Measurements from ENCODE around the gene FBP1.
"Not testable (repeated sequence)": the region's sequence is repeated elsewhere in the genome, so short reads cannot be mapped to it uniquely, and the experiment has no call there.

The FBP1 gene

DNA sequence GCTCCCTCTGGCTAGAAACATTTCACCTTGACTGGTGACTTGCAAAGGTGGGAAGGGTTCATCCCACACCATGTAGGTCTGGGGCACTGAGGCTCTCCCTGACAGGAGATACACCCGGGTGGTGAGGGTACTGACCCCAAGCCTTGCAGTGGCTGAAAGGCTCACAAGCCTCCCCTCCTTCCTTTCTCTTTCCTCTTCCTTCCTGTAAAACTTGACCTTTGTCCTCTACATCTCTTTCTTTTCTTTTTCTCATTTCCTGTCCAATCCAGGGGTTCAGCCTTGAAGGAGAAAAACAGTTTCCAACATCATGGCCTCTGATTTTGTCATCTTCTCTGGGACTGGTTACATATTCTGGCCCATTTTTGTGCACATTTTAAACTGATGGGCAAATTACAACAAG is 62.3 kb downstream of the FBP1 start:
- no peak for DNase-seq (ENCODE audit: low read depth in 2 of 2)

DNA sequence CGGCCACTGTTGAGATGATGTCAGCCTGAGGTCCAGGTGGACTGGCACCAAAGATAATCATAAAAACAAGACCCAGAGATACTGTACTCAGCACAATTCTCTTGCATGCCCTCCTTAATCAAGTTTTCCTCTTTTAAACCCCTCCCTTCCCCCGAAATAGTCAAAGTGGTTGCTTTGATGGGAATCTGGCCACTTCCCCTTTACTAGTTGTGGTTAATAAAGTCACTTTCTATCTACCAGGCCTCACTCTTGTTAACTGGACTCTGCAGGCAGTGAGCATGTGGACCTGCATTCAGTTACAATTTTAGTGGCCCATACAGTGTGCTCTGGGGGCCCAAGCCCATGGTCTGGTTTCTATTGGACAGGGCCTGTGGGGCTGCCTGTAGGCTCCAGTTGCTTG is 63.2 kb downstream of the FBP1 start:
- no peak for DNase-seq (ENCODE audit: low read depth in 2 of 2)

DNA sequence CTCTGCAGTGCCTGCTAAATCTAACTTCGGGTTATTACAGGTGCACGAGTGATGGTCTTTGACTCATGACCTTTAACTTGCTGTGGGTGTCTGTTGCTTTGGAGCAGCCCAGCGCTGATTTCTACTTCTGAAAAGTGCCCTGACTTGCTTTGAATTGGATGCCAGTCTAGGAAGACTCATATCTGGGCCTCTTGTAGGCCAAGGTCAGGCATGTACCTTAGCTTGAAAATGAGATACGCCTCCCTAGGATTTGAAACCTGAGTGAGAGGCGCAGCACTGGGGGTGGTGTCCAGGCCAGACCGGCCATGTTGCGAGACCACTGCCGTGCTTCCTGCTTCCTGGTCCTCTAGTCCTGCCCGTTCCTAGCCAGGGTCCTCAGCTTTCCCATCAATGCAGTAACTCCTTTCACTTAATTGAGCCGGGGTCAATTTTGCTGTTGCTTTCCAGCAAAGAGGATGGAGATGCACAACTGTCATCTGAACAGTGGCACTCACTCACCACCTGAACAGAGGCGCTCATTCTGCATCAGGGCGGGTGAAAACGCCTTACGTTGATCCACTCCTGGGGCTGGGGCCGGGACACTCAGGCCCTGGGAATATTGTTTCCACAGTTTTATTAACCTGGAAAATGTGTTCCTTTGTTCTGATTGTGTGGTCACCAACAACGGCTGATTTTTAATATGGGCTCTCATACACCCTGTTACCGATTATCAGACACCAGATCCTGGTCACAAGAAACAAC is 70.2 kb downstream of the FBP1 start:
- DNase-seq (ENCODE audit: low read depth in 2 of 2) = no peak

DNA sequence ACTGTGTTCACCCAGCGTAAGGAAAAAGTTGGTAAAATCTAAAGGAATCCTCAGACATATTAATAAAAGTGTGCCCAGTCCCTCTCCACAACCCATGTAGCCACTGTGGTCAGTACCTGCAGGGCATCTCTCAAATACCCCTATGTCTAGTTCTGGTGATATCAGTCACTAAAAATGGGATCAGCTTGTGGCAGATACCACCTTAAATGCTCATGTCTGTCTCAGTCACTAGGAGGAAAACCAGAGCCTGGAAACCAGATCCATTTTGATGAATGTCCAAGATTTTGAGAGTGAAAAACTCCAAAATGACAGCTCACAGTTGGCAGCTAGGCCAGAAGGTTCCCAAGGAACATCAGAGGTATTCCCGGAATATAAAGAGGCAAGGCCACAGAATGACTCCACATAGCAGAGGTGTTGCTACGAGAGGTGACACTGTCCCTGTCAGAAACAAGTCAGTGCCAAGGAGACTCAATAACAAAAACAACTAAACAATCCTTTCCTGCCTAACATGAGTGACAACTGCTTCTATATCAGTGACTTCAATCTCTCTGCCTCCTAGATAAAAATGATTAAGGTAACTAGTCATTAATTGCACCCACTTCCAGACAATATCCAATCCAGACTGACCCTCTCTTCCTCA is 70.9 kb downstream of the FBP1 start:
- no peak for DNase-seq (ENCODE audit: low read depth in 2 of 2)

DNA sequence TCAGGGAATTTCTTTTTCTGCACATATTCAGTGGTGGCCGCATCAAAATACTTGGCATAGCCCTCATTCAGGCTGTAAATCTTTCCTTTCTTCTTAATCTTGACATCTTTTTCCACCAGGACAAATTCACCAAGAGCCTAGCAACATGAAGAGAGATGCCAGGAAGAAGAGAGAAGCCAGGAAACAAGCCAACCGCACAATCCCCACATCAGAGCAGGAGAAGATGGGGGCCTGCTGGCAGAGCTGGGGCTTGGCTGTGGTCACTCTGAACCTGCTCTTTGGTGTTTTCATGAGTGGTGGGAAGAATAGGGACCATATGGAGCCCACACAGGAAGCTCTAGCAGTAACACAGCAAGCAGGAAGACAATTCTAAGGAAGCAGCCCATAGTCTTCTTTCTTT is 72.0 kb downstream of the FBP1 start:
- DNase-seq (ENCODE audit: low read depth in 2 of 2) = no peak

DNA sequence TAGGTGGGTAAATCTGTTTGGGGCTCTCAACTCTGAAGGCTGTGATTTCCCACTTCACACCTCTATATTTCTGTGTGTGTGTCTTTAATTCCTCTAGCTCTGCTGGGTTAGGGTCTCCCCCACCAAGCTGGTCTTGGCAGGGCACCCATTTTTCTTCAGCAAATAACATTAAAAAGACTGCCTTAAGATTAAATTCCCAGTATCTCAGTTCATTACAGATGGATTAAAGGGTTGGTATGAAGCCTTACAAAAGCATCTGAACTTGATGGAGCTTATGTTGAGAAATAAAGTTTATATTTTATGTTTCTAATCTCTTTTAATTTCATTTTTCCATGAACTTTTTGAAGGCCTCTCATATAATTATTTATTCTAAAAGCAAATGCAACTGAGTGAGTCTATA is 72.8 kb downstream of the FBP1 start:
- DNase-seq (ENCODE audit: low read depth in 2 of 2) = no peak

DNA sequence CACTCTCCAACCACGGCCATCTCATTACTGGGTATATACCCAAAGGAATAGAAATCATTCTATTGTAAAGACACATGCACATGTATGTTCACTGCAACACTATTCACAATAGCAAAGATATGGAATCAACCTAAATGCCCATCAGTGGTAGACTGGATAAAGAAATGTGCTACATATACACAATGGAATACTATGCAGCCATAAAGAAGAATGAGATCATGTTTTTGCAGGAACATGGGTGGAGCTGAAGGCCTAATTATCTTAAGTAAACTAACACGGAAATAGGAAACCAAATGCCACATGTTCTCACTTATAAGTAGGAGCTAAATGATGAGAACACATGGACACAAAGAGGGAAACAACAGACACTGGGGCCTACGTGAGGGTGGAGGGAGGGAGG is 75.0 kb downstream of the FBP1 start:
- not testable (repeated sequence) for DNase-seq (ENCODE audit: low read depth in 2 of 2)

DNA sequence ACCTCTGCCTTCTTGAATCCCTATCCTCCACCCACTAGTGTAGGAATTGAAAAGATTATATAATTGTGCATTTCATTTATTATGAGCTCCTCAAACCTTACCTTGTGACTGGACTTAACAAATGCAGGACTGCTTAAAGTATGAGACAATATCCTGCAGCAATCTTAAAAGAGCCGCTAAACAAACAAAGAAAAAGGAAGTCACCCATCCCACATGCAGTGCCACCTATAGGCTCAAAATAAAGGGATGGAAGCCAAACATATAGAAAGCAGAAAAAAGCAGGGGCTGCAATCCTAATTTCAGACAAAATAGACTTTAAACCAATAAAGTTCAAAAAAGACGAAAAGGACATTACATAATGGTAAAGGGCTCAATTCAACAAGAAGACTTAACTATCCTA is 75.8 kb downstream of the FBP1 start:
- DNase-seq (ENCODE audit: low read depth in 2 of 2) = no peak

DNA sequence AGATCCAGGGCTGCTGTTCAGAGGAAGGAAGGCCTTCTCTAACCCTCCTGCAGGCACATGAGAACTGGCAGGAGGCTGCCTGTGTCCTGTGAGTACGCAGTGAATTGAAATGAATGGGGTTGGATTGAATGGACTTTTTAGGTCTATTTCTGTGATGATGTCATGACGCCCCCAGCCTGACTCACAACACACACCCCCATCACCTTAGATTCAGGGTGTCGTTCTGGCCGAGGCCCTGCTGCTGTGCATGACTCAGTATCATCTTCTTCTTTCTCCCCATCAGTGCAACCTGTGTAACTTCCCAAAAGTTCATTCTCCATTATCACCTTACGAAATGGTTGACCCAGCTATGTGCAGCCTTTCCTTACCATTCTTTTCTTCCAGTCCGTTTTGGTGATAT is 79.1 kb downstream of the FBP1 start:
- DNase-seq (ENCODE audit: low read depth in 2 of 2) = no peak

DNA sequence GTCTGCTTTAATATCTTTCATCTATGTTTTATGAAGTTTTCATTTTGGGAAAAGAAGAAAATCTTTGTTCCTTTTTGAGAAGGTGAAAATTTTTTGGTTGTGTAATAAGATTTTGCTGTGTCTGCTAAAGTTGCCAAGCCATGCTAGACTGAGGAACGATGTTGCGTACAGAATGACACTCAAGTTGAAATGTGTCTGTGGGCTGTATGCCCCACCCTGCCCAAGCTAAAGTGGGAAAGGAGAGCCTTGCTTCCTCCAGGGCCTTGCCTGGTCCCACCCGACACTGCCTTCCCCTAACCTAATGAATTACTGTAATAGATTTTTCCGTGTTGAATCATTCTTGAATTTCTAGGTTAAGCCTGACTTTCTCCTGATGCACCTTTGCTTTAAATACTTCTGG is 81.9 kb downstream of the FBP1 start:
- DNase-seq (ENCODE audit: low read depth in 2 of 2) = no peak

DNA sequence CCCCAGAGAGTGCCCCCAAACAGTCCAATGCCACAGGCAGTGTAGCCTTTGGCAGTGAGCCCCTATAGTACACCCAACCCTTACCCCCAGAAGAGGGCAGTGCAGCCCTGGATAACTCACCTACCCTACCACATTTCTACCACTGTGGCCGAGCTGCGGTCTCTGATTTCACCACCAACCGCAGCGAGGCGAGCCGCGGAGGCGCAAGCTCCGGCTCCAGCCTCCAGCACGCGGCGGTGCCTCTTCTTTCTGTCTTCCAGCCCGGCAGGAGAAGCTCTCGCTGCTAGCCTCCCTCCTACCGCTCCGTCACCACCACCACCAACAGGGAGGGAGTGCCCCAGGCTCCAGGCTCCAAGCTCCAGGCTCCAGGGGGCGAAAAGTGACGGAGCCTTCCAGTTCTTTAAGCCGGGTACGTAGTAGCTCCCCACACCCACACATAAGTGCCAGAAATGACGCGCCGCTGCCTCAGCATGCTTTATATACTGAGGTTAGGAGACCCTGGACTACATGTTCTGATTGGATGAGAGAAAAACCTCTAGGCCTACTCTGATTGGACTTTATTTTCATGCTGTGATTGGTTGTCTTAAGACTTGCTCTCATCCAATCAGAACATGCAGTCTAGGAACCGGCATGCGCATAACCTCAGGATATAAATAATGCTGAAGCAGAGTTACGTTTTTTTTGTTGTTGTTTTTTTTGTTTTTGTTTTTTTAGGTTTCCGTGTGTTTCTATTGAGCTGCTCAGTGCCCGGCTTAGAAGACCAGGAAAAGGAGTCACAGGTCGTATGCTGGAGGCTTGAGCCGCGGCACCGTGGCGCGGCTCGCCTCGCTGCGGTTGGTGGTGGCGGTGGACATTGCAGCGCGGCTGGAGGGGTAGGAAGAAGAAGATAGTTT is 84.6 kb downstream of the FBP1 start, which contains the start of gene PCAT7:
PCAT7 (plus strand) TSS at position 645 of the 893 bp plus-strand sequence.
- DNase-seq (ENCODE audit: low read depth in 2 of 2) = no peak

DNA sequence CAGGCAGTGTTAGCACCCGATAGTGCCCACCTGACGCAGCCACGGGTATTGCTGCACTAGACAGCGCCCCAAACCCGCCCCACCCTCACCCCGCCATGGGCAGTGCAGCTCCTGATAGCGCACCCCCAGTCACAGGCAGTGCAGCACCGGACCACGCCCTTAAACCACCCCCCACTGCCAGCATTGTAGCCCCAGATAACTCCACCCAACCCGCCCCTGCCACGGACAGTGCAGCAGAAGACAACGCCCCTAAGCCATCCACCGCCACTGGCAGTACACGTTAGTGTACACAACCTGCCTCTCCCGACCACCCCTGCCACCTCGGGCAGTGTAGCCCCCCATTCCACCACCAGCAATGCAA is 85.3 kb downstream of the FBP1 start:
- DNase-seq (ENCODE audit: low read depth in 2 of 2) = no peak

All from activated CD8-positive, alpha-beta memory T cell treated with anti-CD3 and anti-CD28 coated beads for 4 hours (primary cell).